ENCODE measurements around the gene RUNX3.
A peak's percentile ranks its signal among the peaks of the same experiment; 100 is the strongest.

Gene RUNX3

DNA sequence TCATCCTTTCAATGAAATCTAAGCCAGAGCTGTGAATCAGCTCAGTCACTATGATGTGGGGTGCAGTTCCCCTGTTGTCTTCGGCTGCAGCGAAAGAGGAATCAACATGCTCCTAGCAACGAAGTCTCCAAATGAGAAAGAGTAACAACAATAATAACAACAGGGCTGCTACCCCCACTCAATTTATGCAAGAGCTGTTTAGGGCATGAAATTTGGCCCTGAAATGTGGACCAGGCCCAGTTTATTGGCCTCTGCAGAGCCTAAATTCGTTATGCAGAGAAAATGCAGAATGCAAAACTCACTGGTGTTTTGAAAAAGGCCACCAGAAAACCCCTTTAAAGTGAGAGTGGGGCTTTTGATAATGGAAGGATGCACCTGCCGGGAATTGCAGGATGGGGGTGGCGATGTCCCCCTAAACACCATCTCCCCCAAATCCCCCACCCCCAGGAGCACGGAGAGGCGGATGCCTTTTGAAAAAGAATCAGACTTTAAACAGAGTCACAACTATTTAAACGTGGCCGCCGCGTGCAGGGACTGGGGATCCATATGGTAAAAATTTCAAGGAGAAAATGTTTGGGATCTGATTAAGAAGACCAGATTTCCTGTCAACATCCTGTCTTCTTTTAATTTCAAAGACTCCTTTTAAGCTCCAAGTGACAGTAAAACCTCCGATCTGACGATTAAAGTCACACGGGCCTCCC, 1.9 kb downstream of the RUNX3 start:
- no peaks in the 10 kb centered on the region for H3K4me1 ChIP-seq (ENCODE audit: control insufficient read depth, insufficient read depth, low read length)
- no peak overlapping the region for H3K27ac ChIP-seq (ENCODE audit: low read depth, low read length)
- H3K4me3 ChIP-seq (ENCODE audit: low read length): peak overlapping the region; percentile 51
- no peak overlapping the region for H3K9ac ChIP-seq (ENCODE audit: low read length)
- H3K36me3 ChIP-seq (ENCODE audit: control insufficient read depth, insufficient read depth, low read length): no peaks in the 10 kb centered on the region
- H3K27me3 ChIP-seq (ENCODE audit: control insufficient read depth, insufficient read depth, low read length): peaks cover 40% of the 10 kb centered on the region

DNA sequence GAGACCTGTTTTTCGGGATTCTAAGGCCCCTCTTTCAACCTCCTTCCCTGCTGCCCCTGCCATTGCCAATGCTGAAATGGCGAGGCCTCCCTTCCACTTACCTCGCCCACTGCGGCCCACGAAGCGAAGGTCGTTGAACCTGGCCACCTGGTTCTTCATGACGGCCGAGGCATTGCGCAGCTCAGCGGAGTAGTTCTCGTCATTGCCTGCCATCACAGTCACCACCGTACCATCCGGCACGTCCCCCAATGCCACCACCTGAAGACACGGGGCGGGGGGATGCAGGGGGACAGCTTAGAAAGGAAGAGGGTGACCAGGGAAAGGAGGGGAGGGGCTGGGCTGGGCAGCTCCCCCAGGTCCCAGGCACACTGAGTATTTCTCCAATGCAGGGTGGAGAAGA, 2.6 kb downstream of the RUNX3 start:
- Histone ChIP-seq H3K27ac (ENCODE audit: low read depth, low read length) (no peak overlapping the region), H3K9ac (ENCODE audit: low read length) (no peak overlapping the region), H3K27me3 (ENCODE audit: control insufficient read depth, insufficient read depth, low read length) (peaks cover 34% of the 10 kb centered on the region)

DNA sequence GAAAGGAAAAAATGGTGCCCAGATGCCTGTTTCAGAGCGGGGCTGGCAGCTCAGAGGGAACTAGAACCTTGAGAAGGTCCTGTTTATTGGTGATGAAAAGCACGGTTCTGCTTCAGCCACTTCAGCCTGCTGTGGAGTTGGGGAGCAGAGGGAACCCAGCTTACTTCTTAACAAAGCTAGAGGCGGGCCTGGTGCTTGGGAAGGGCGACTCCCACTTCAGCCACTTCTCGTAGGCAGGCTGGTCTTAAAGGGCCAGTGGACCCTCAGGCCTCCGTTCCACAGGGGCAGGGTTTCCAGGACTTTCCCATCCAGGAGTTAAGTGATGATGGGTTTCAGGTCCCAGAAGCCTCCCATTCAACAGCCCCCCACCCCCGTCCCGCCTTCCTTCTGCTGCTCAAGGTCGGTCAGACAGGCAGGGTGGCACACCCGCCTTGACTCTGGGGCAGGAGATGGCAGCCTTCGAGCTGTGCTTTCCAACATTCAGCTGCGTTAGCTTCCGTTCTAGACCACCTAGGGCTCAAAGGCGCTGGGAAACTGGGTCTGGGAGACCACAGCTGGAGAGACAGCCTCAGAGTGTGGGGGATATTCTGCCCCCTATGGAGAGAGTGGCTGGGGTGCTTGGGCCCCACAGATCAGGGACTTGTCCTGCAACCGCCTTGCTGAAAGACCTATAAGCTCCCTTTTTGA, 3.4 kb downstream of the RUNX3 start:
- no peak overlapping the region for H3K9ac ChIP-seq (ENCODE audit: low read length)
- H3K27ac ChIP-seq (ENCODE audit: low read depth, low read length): no peak overlapping the region
- H3K4me1 ChIP-seq (ENCODE audit: control insufficient read depth, insufficient read depth, low read length): no peaks in the 10 kb centered on the region
- H3K4me3 ChIP-seq (ENCODE audit: low read length): no peak overlapping the region
- no peaks in the 10 kb centered on the region for H3K36me3 ChIP-seq (ENCODE audit: control insufficient read depth, insufficient read depth, low read length)
- peaks cover 29% of the 10 kb centered on the region for H3K27me3 ChIP-seq (ENCODE audit: control insufficient read depth, insufficient read depth, low read length)

More for the DNA sequence above, 2.6 kb downstream of the RUNX3 start:
- H3K4me3 ChIP-seq (ENCODE audit: low read length): no peak overlapping the region
- H3K36me3 ChIP-seq (ENCODE audit: control insufficient read depth, insufficient read depth, low read length): no peaks in the 10 kb centered on the region
- no peaks in the 10 kb centered on the region for H3K4me1 ChIP-seq (ENCODE audit: control insufficient read depth, insufficient read depth, low read length)

DNA sequence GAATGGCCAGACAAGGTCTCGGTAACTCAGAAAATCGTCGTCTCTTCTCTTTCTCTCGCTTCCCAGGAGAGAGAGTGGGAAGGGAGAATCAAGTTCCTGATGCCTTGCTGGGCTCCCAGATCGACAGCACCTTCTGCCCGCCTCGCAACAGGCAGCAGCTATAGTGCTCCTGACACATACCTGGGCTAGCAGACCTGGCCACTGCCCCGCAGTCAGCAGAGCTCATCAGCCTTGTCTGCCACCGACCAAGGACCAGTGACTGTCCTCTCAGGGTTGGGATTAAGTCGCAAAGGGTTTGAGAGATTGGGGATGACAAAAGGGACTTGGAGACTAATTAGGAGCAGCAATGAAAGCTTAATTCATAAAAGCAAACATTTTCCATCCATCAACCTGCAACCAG, 4.1 kb downstream of the RUNX3 start:
- Histone ChIP-seq H3K27ac (ENCODE audit: low read depth, low read length) (no peak overlapping the region), H3K27me3 (ENCODE audit: control insufficient read depth, insufficient read depth, low read length) (peaks cover 22% of the 10 kb centered on the region), H3K9ac (ENCODE audit: low read length) (no peak overlapping the region), H3K36me3 (ENCODE audit: control insufficient read depth, insufficient read depth, low read length) (no peaks in the 10 kb centered on the region), H3K4me3 (ENCODE audit: low read length) (no peak overlapping the region), H3K4me1 (ENCODE audit: control insufficient read depth, insufficient read depth, low read length) (no peaks in the 10 kb centered on the region)

DNA sequence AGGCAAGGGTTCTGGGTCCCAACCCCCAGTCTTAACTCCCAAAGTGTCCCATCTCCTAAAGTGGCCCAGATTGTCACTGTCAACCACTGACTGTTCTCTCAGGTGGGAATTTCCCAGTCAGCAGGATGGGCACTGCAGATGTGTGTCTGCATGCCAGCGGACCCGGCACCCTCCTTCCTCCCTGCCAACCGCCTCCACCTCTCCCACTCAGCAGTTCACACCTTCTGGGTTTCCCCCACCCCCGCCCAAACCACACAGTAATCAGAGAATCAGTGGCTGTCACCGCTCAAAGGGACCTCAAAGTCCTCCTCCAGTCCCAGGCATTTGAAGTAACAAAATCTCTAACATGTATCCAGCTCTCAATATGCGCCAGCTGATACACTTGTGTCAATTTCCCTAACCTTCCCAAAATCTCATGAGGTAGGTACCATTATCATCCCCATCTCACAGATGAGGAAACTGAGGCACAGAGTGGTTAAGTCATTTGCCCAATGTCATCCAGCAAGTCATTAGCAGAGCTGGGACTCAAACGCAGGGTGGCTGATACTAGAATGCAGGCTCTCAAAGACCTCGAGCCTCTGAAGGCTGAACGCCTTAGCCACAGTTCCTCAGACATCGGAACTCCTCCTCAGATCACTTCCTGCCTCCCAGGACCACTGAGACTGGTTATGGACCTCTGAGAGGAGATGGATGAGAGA, 4.8 kb downstream of the RUNX3 start:
- Histone ChIP-seq H3K4me3 (ENCODE audit: low read length) (no peak overlapping the region), H3K36me3 (ENCODE audit: control insufficient read depth, insufficient read depth, low read length) (no peaks in the 10 kb centered on the region), H3K9ac (ENCODE audit: low read length) (no peak overlapping the region), H3K4me1 (ENCODE audit: control insufficient read depth, insufficient read depth, low read length) (no peaks in the 10 kb centered on the region), H3K27me3 (ENCODE audit: control insufficient read depth, insufficient read depth, low read length) (peaks cover 16% of the 10 kb centered on the region), H3K27ac (ENCODE audit: low read depth, low read length) (no peak overlapping the region)

DNA sequence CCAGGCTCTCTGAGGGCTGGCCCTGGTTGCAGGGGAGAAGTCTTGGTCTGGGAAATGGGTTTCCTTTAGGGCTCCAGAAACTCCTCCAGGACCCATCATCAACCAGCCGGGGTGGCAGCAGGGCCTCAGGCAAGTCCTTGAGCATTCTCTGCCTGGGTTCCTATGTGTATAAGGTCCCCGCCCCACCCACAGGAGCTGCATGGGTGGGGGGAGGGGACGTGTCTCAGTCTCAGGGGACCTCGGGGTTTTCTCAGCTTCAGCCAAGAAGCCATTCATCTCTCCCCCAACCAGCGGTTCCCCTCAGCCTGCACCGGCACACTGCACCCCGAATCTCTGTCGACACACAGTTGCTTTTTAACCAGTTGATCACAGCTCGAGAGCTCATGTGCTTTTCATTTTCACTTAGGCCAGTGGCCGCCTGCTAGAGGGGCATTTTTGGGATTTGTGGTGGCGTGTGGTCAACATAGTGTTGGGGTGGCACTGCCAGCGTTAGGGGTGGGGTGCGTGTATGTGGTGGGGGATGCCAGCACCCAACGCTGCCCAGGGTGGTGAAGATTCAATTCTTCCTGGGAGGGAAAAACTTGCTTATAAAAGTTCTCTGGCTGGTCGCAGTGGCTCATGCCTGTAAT, 6.5 kb downstream of the RUNX3 start:
- Histone ChIP-seq H3K9ac (ENCODE audit: low read length) (no peak overlapping the region), H3K4me3 (ENCODE audit: low read length) (no peak overlapping the region), H3K36me3 (ENCODE audit: control insufficient read depth, insufficient read depth, low read length) (no peaks in the 10 kb centered on the region), H3K4me1 (ENCODE audit: control insufficient read depth, insufficient read depth, low read length) (no peaks in the 10 kb centered on the region), H3K27me3 (ENCODE audit: control insufficient read depth, insufficient read depth, low read length) (peaks cover 10% of the 10 kb centered on the region), H3K27ac (ENCODE audit: low read depth, low read length) (no peak overlapping the region)

DNA sequence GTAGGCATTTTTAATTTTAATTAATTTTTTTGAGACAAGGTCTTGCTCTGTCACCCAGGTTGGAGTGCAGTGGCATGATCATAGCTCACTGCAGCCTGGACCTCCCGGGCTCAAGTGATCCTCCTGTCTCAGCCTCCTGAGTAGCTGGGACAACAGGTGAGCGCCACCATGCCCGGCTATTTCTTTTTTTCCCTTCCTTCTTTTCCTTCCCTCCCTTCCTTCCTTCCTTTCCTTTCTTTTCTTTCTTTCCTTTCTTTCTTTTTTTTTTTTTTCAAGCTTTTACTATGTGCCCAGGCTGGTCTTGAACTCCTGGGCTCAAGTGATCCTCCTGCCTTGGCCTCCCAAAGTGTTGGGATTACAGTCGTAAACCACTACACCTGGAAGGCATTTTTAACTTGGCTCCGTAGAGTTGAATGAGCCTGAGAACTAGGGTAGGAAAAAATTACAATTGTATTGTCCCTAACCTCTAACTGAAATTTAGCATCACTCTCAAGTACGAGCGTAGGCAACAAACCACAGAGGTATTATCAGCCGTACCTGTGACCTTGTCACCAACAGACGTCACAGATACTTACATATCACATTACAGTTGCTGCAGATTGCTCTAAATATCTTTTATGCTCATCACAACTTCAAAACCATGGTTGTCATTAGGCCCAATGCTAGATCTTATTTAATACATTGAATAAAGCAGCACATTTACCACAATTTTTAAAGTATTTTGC, 8.0 kb downstream of the RUNX3 start:
- no peak overlapping the region for H3K27ac ChIP-seq (ENCODE audit: low read depth, low read length)
- H3K27me3 ChIP-seq (ENCODE audit: control insufficient read depth, insufficient read depth, low read length): peaks cover 3% of the 10 kb centered on the region

DNA sequence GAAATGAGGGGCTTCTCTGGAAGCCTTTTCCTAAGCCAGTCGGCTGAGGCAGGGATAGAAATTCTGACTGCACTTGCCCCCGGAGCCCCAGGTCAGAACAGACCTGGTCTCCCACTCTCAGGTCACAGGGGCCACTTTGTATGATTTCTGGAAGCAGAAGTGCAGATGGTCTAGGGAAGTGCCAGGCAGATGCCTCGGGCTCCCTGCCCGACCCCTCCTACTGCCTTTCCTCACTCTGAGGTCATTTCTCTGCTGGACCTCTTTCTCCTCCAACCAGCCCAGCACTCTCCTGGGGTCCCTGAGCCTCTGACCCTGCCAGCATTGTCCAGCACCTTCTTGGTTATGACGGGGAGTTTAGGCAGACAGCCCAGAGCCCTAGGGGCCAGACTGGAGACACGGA, 8.7 kb downstream of the RUNX3 start:
- H3K27ac ChIP-seq (ENCODE audit: low read depth, low read length): no peak overlapping the region
- H3K36me3 ChIP-seq (ENCODE audit: control insufficient read depth, insufficient read depth, low read length): no peaks in the 10 kb centered on the region

More for the DNA sequence above, 8.0 kb downstream of the RUNX3 start:
- Histone ChIP-seq H3K36me3 (ENCODE audit: control insufficient read depth, insufficient read depth, low read length) (no peaks in the 10 kb centered on the region), H3K4me1 (ENCODE audit: control insufficient read depth, insufficient read depth, low read length) (no peaks in the 10 kb centered on the region), H3K4me3 (ENCODE audit: low read length) (no peak overlapping the region), H3K9ac (ENCODE audit: low read length) (no peak overlapping the region)

DNA sequence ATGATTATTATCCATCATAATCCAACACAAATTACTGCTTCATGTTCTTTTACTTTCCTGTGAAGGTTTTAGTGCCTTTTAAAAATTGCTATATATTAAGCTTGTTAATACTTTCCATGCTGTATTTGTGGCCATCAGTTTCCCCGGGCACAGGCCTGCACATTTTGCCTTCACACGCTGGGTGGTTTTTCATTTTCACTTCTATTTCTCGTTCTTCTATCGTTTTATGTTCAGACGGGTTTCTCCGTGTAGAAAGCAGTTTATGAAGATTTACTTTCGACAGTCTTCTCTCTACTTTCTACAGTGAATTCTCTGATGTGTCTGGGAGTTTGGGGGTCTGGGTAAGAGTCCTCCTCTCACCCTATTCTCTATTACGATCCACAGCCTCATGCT, 9.5 kb downstream of the RUNX3 start:
- no peak overlapping the region for H3K9ac ChIP-seq (ENCODE audit: low read length)
- H3K27ac ChIP-seq (ENCODE audit: low read depth, low read length): no peak overlapping the region
- H3K36me3 ChIP-seq (ENCODE audit: control insufficient read depth, insufficient read depth, low read length): no peaks in the 10 kb centered on the region
- H3K4me3 ChIP-seq (ENCODE audit: low read length): no peak overlapping the region
- H3K27me3 ChIP-seq (ENCODE audit: control insufficient read depth, insufficient read depth, low read length): no peaks in the 10 kb centered on the region
- no peaks in the 10 kb centered on the region for H3K4me1 ChIP-seq (ENCODE audit: control insufficient read depth, insufficient read depth, low read length)

More for the DNA sequence above, 8.7 kb downstream of the RUNX3 start:
- Histone ChIP-seq H3K4me3 (ENCODE audit: low read length) (no peak overlapping the region), H3K27me3 (ENCODE audit: control insufficient read depth, insufficient read depth, low read length) (peaks cover 3% of the 10 kb centered on the region), H3K4me1 (ENCODE audit: control insufficient read depth, insufficient read depth, low read length) (no peaks in the 10 kb centered on the region), H3K9ac (ENCODE audit: low read length) (no peak overlapping the region)

DNA sequence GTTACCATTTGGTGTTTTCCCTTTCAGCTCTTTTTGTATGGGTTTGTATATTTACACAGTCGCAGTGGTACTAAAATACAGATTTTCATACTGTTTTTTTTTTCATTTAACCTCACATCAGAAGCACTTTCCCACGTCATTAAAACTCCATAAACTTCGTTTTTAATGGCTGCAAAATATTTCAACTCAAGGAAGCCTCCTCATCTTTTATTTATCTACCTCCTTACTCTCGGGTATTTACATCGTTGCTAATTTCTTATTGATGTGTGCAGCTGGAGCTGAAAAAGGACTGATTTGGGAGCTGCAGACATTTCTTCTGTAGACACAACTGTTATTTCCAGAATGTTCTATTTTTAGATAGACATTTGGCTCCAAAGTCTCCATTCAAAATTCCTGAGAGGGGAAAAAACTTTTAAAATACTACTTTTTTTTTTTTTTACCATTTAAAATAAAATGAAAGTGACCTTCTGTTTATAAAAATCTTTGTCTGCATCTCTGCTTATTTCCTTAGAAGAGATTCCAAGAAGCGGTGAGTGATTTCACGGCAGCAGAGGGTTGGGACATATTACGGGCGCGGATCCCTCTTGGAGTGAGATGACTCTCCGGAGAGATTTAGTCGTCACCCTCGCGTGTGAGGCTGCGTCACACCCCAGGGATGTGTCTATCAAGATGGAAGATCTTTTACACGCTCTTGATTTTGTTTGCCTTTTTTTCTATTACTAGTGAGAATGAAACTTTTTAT, 10.1 kb downstream of the RUNX3 start:
- H3K27me3 ChIP-seq (ENCODE audit: control insufficient read depth, insufficient read depth, low read length): no peaks in the 10 kb centered on the region
- H3K36me3 ChIP-seq (ENCODE audit: control insufficient read depth, insufficient read depth, low read length): no peaks in the 10 kb centered on the region
- H3K27ac ChIP-seq (ENCODE audit: low read depth, low read length): no peak overlapping the region
- no peak overlapping the region for H3K4me3 ChIP-seq (ENCODE audit: low read length)
- H3K9ac ChIP-seq (ENCODE audit: low read length): no peak overlapping the region
- H3K4me1 ChIP-seq (ENCODE audit: control insufficient read depth, insufficient read depth, low read length): no peaks in the 10 kb centered on the region

DNA sequence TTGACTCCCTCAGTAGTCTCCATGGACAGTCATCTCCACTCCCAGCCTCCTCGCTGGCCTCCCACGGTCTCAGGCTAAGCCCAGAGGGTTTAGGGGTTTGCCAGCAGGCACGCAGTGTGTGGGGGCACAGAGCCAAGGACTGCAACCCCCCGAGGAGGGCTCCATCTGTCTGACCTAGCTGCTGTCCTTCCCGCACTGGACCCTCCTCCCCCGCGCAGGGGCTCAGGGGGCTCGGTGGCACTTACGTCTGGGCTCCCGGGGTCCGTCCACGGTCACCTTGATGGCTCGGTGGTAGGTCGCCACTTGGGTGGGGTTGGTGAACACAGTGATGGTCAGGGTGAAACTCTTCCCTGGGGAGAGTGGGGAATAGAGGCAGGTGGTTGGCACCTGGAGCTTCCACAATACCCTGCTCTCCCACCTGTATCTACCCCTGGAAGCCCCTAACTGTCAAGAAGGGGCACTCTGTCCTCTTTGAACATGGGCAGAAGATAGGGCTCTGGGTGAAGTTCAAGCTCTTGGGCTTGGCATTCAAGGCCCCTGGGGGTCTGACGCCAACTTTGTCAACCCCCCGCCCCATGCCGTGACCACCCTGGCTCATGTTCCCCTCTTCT, 11.0 kb downstream of the RUNX3 start:
- Histone ChIP-seq H3K36me3 (ENCODE audit: control insufficient read depth, insufficient read depth, low read length) (no peaks in the 10 kb centered on the region), H3K27ac (ENCODE audit: low read depth, low read length) (no peak overlapping the region), H3K4me1 (ENCODE audit: control insufficient read depth, insufficient read depth, low read length) (no peaks in the 10 kb centered on the region)

More for the DNA sequence above, 11.0 kb downstream of the RUNX3 start:
- Histone ChIP-seq H3K4me3 (ENCODE audit: low read length) (no peak overlapping the region), H3K9ac (ENCODE audit: low read length) (no peak overlapping the region), H3K27me3 (ENCODE audit: control insufficient read depth, insufficient read depth, low read length) (no peaks in the 10 kb centered on the region)

Measured in rectal smooth muscle tissue (tissue), 1 donor.